Skin epidermis (tissue), 12 donors: ENCODE measurements around the gene PLCE1.
A peak's percentile ranks its signal among the peaks of the same experiment; 100 is the strongest.

Experiments
- H3K27ac ChIP-seq, 21 experiments: fragments of 200-600 bp; sonication (generic) in 11 of 21; one replicate each; pipeline ENCODE4 v1.5.0; 2020; ENCODE audit warnings: mild to moderate bottlenecking in 3 of 21, inconsistent platforms in 2 of 21, moderate library complexity in 2 of 21
- H3K4me3 ChIP-seq, 7 experiments: fragments of 200-600 bp; sonication (generic) in 2 of 7; one replicate each; pipeline ENCODE4 v1.5.0; 2020; ENCODE audit warnings: inconsistent platforms in 2 of 7, mild to moderate bottlenecking in 2 of 7, moderate library complexity in 1 of 7

PLCE1 gene

DNA sequence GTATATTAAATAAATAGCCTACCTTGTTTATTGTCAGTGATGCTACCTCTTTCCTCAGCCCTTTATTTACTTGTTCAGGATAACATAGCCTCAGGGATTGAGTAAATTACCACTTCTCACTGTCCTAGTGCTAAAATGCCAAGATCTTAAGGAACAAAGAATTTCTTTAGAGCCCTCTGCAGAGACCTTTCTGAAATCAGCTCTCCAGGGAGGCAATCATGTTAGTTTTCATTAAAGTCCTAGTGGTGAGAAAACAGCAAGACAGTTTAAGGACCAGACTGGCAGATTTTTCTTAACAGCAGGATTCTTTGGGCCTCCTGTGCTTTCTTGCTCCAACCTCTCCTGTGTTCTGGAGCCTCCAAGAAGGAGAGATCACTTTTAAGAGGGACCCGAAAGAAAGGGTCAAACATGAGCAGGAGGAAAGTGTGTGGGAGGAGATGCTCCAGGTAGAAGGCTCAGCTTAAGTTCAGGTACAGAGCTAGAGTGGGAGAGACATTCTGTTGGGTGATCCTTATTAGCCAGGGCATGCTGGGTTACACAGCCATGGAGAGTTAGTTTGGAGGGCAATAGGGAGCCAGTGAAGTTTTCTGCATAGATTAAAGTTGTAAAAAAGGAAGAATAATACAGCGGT lies 1.2 kb upstream of the PLCE1 start:
- Histone ChIP-seq H3K27ac (no peak overlapping the region), H3K4me3 (no peak overlapping the region)

DNA sequence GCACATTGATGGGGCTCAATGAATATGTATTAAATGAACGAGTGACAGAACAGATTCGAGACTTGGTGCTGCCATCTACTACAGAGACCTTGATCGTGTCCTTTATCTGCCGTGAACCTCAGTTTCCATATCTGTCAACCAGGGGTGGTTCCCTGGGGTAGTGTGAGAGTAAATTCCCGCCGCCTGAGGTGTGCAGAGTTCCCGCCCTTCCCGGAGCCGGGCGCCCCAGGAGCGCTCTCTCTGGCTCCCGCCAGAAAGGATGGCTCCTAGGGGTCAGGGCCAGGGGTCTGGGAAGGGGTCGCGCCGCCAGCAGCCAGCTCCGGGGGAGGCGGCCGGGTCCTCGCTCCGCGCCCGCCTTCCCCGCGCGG lies 333 bp upstream of the PLCE1 start:
- Histone ChIP-seq H3K4me3 (peak overlapping the region in 6 of 7 experiments; percentile 28 to 54 (median 42)), H3K27ac (peak overlapping the region in 2 of 21 experiments; percentile 5 to 39)

DNA sequence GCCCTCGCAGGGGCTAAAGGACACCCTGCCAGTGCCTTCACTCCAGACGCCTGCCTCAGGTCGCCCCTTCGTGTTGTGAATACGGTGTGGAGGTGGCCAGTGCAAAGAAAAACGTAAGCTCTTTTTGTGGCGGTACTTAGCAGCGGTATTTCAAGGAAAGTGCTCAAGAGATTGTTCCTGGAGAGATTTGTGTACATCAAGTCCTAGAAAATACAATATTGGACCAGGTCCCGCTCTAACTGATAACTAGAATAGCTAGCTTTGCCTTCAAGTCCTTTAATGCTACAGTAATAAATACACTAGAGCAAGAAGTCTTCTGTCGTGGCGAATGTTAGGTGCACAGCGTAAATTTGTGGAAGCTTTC lies 689 bp downstream of the PLCE1 start:
- Histone ChIP-seq H3K27ac (peak overlapping the region in 3 of 21 experiments; percentile 39 to 69 (median 61)), H3K4me3 (peak overlapping the region in 6 of 7 experiments; percentile 18 to 54 (median 42))

DNA sequence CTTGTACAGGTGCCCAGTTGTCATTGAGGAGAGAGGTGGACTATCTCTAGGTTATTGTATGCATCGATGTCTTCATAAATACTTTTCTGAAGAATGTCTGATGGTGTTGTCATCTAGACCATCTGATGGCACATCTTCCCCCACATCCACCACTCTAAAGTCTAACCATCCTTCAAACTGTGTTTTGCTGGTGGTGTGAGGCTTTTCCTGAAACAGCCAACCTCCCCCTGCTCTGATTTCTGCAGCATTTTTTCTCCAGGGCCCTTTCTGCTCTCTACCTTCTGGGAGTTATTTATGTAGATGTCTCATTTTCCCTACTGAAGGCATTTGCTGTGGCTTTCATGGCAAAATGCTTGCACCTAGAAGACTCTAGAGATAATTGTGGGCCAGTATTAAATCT lies 1.5 kb downstream of the PLCE1 start:
- Histone ChIP-seq H3K4me3 (no peak overlapping the region), H3K27ac (no peak overlapping the region)

DNA sequence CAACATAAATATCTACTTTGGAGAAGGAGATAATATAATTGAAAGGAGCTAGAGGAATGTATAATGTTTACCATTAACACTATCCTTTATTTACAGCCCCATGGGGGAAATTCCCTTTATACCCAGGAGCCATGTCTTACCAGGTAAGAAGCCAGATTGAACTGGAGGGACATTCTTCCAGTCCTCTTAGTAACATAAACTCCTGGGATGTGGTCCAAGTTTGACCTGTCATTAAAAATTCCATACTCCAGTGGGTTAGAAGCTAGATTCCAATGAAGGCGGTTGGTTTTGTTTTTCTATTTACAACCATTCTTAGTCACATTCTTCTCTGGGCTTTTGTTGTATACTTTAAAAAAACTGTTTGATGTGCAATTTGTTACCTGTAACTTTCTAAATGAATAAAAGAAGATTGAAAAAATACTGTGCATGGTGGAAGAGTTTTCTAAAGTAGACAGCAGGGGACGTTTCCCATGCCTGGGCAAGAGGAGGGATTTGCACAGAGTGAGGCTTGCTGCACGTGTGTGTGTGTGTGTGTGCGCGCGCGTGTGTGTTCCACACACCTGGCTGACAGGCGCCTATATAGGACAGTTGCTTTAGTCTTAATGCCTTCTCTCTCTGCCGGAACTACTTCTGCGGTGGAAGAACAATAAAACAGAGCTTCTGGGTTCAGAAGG lies 2.0 kb downstream of the PLCE1 start:
- Histone ChIP-seq H3K4me3 (no peak overlapping the region), H3K27ac (peak overlapping the region in 1 of 21 experiments; percentile 21)

DNA sequence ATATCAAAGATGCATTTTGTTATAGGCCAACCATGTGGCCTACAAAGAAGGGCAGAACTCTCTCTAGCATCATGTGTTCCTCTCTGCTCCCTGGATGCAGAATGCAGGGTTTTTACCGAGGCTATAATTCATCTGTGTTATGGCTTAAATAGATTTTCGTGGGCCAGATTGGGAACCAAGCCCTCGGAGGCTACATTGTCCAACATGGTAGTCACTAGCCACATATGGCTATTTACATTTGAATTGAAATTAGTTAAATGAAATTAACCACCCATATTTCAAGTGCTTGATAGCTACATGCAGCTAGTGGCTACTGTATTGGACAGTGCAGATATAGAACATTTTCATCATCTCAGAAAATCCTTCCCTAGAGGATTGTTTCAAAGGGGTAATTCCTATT lies 2.8 kb downstream of the PLCE1 start:
- Histone ChIP-seq H3K4me3 (no peak overlapping the region), H3K27ac (no peak overlapping the region)

DNA sequence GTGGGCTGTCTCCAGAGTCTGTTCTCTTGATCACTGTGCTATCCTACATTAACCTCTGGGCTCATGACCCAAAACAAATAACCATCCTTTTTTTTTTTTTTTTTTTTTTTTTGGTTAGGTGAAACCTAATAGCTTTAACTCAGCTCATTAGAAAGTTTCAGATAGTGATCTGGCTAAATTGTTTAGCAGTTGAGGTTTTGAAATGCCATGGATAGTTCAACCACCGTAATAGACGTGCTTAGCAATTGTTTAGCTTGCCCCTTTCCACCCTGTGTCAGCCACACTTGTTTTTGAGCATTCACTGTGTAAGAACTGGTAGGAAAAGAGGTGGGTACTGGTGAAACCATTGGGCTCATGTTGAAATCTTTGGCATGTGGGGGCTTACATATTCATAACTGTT lies 3.8 kb downstream of the PLCE1 start:
- Histone ChIP-seq H3K4me3 (no peak overlapping the region), H3K27ac (no peak overlapping the region)

DNA sequence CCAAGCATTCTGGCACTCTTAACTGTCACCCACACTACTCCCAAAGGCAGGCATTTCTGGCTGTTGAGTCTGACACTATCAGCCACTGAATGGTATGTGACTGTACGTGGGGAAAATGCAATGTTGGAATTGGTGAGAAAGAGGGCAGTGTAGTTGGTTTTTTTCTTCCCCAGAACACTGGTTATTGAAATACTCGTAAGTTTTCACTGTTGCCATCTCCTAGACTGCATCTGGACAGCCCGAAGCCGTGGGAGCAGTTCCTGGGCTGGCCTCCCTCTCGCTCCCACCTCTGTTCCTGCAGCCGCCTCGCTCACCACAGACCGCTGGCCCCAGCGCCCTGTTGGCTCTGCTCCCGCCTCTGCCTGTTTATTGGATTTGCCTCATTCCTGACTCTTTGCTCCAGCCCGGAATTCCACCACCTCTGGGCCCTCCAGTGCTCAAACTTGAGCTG lies 5.7 kb downstream of the PLCE1 start:
- no peak overlapping the region for H3K4me3 ChIP-seq
- no peak overlapping the region for H3K27ac ChIP-seq

DNA sequence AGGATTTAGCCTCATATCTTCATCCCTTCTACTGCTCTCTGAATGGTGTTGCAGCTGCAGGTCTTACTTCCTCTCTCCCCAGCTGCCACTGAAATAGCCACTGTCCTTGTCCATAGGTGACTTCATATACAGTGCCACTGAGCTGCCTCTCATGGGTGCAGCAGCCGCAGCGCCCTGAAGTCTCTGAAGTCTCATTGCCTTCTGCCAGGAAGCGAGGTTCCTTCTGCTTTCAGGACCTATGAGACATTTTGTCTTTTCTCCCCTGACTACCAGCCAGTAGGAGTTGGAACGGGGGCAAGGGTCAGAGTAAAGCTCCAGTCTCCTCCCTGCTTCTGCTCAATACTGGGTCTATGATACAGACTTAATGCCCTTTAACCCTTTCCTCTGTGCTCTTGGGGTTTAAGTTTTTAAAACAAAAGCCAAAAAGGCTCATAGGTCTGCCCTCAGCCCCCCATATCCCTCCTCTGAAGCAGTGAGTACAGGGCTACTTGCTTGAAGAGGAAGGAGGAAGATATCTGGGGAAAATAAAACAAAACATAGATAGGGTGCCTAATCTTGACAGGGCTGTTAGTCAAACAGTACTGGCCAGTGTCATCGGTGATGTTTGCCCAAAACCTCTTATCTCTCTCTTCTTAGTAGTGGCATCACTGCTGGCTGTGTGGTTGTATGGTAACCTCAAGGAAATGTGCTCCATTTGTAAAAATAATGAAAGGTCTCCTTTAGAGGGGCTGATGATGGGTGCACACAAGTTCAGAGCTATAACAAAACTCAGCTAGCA lies 7.1 kb downstream of the PLCE1 start:
- Histone ChIP-seq H3K4me3 (no peak overlapping the region), H3K27ac (no peak overlapping the region)

DNA sequence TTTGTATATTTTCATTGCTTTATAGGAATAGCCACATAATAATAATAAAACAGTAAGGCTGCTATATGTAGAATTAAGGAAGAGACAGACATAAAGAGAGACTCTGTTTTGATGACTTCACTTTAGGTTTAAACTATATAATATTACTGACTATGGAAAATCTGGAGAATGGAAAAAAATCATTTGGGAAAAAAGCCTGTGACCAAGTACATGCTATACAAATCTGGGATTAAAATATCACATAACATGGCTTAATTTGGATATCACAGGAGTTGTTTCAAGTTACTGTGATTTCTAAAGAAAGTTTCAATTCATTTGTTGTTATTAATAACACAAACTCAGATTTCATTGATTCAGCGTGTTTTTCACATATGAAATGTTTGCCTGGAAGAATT lies 7.7 kb downstream of the PLCE1 start:
- no peak overlapping the region for H3K4me3 ChIP-seq
- H3K27ac ChIP-seq, result no peak overlapping the region

DNA sequence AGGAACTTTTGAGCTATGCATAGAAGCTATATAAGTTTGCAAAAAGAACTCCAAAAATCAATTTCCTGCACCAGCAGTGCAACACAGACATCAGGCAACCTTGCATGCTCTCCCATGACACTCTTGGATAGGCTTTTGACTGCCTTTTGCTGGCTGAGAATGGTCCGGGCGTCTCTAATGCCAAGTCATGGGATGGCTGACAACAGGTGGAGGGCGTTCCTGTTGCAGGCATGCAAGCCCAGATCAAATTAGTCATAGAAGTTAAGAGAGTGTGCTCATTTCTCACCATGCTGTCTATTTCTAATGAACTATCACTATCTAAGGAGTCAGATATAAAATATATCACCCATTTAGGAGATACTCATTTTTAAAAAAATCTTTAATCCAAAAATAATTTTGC lies 8.4 kb downstream of the PLCE1 start:
- no peak overlapping the region for H3K27ac ChIP-seq
- no peak overlapping the region for H3K4me3 ChIP-seq

DNA sequence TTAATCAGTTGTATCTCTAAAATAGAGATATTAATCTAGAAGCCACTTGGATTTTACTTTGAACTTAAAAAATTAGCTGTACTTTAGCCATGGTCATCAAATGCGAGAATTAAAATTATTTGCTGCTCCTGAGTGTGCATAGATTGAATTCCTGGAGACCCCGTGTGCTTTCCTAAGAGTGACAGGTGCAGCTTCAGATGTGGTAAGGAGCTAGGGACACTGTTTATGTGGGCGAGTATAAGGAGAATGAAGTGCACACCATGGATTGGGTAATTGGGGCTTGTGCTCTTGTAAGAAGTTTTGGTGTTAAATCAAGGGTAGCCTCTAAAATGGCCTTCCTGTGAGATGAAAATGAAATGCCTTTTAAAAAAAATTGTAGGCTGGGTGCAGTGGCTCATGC lies 9.8 kb downstream of the PLCE1 start:
- no peak overlapping the region for H3K4me3 ChIP-seq
- H3K27ac ChIP-seq, result no peak overlapping the region

DNA sequence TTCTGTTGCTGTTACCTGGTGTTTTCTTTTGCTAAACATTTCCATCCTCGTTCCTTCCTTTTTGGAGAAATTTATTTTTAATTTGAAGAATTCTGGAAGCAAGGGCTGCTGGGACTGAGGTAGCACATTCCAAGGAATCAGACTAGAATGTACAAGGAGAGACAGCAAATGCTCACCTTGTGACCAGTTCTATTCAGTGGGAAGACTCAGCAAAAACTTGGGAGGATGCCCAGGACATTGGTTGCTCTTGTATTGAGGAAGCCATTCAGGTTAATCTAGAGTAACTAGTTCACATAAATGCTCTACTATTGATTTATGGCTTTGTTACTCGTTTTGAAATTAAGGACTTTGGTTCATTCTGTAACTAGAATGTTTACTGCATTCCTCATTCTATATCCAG lies 11.3 kb downstream of the PLCE1 start:
- Histone ChIP-seq H3K27ac (peak overlapping the region in 1 of 21 experiments; percentile 19), H3K4me3 (no peak overlapping the region)

DNA sequence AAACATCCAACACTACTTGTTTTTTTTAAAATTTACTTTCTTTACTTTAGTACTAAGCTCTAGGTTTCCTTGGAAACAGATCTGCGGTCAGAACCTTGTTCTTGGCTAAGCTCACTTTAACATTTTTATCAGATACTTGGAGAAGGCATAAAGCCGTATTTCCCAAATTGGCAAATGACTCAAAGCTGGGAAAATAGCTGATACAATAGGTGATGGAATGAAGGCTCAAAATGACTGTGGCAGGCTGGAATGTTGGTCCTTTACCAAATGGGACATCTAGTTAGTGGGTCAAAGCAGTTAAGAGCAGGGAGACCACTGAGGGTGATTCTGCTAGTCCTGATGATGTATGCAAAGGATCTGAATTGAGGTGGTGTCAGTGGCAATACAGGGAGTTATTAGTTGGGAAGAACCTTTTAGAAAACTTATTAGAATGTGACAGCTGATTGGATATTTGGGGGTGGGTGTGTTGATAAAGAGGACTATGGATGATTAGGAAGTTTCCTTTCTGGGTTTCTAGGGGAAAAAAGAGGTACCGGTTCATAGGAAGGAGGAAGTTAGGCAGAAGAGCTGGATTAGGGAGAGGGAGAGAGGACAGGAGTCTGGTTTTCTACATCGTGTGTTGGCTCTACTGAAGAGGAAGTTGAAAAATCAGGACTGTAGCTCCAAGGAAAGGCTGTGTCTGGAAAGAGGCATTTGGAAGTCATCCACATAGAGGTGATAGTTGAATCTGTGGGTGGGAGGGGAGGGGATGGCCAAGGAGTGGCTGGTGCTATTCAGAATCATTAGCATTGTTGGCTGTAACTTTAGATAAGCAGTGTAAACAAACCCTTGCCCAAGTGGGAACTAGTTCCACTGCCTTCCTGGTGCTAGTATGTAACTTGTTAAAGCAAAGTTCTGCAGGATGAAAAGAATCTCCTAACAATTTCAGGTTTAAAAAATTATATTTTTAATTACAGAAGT lies 13.1 kb downstream of the PLCE1 start:
- Histone ChIP-seq H3K4me3 (no peak overlapping the region), H3K27ac (peak overlapping the region in 1 of 21 experiments; percentile 31)

DNA sequence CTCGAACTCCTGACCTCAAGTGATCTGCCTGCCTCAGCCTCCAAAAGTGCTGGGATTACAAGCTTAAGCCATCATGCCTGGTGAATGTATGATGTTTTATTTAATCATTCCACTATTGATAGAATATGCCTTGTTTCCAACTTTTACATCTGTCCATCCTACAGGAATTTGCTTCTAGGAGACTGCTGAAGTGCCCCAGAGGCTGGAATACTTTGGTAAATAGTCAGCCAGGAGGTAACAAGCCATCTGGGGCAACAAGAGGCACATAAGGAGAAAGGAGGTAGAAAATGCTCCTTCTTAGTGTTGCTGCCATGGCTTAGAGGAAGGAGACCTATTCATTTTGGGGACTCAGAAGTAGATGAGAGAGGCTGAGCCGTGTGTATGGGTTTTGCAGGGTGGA lies 14.8 kb downstream of the PLCE1 start:
- no peak overlapping the region for H3K27ac ChIP-seq

DNA sequence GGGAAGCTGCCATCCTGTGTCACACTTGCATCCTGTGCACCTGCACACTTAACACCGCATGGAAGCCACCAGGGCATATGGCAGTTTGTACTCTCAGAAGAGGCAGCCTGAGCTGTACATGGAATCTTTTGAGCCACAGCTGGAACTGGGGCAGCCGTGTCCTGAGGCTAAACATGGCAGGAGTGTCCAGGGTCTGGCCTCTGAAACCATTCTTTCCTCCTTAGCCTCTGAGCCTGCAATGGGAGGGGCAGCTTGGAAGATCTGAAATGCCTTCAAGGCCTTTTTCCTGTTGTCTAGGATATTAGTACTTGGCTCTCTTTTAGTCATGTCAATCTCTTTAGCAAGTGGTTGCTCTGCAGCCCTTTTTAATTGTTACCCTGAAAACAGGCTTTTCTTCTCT lies 16.4 kb downstream of the PLCE1 start:
- H3K4me3 ChIP-seq, result no peak overlapping the region

More for the DNA sequence above, 14.8 kb downstream of the PLCE1 start:
- no peak overlapping the region for H3K4me3 ChIP-seq

DNA sequence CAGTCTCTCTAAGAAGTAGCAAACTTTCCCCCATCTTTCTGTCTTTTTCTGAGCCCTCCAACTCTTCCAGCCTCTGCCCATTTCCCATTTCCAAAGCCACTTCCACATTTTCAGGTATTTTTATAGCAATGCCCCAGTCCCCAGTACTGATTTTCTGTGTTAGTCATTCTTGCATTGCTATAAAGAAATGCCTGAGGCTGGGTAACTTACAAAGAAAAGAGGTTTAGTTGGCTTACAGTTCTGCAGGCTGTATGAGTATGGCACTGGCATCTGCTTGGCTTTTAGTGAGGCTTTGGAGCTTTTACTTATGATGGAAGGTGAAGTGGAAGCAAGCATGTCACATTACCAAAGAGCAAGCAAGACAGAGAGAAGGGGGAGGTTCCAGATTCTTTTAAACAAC lies 17.2 kb downstream of the PLCE1 start:
- H3K4me3 ChIP-seq, result no peak overlapping the region
- no peak overlapping the region for H3K27ac ChIP-seq

More for the DNA sequence above, 16.4 kb downstream of the PLCE1 start:
- no peak overlapping the region for H3K27ac ChIP-seq

DNA sequence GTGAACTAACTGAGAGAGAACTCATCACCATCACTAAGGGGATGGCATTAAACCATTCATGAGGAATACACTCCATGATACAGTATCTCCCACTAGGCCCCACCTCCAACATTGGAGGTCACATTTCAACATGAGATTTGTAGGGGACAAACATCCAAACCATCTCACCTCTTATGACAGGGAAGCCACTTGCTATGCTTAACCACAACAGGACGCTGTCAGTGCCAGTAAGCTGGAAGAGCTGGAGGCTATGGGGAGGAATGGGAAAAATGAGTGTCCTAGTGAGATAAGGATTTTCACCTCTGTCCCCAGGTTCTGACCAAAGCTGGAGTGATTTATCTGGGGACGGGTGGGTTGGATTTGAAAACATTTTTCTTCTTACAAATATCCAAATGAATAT lies 17.6 kb downstream of the PLCE1 start:
- H3K4me3 ChIP-seq, result no peak overlapping the region
- H3K27ac ChIP-seq, result no peak overlapping the region

DNA sequence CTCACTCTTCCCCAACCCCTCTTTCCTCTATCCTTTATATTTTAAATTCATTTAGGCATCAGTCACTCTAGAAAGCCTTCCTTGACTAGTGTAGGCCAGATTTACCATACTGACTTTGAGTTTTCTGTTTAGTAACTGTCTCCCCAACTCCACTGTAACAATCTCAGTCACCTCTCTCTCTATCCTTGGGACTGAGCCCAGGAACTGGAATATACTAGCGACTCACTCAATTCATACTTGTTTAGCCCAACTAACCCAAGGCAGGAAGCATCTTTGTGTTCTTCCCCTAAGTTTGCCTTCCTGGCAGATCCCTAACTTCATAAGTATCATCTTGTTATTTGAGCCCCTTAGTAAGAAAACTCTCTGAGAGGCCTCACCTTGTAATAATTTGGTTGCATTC lies 19.1 kb downstream of the PLCE1 start:
- no peak overlapping the region for H3K27ac ChIP-seq

DNA sequence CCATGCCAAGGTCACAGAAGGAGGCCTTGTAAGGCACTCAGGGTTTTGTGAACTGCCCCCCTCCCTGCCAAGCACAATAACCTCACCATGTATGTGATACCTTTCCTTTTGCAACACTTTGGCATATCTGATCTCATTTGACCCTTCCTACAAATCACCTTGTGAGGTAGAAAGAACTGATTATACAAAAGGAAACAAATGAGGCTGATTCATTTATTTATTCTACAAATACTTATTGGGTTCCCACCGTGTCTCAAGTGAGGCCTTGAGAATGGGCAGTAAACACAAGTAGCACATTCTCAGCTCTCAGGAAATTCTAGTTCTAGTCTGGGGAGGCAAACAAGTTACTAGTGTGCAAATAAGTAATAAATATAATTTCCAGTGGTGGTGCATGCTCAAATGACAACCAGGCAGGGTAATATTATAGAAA lies 19.6 kb downstream of the PLCE1 start:
- no peak overlapping the region for H3K27ac ChIP-seq

More for the DNA sequence above, 19.1 kb downstream of the PLCE1 start:
- no peak overlapping the region for H3K4me3 ChIP-seq

More for the DNA sequence above, 19.6 kb downstream of the PLCE1 start:
- H3K4me3 ChIP-seq, result no peak overlapping the region
